SK-N-SH (cell line): Measurements from ENCODE around the gene GYS1. TPM values are rescaled to one million over a fixed set of nuclear protein-coding genes. Genes with fewer than 3 reads are reported as not detected.
"Not testable (repeated sequence)": the region's sequence is repeated elsewhere in the genome, so short reads cannot be mapped to it uniquely, and the experiment has no call there.

Source experiments
- CTCF ChIA-PET: fragments of 300-600, 350-600 bp; formaldehyde crosslinking; extraction: SDS; loops from one replicate; lab custom pipeline; 2021; lab: Yijun Ruan, JAX
- POLR2A ChIA-PET: fragments of 350-600 bp; sonication (Branson Sonifier 250); formaldehyde crosslinking; extraction: SDS; loops from one replicate; lab custom pipeline; 2020; ENCODE audit warnings: antibody characterized with exemption, inconsistent platforms; lab: Yijun Ruan, JAX
- DNase-seq: peaks from one replicate; pipeline ENCODE4 v3.0.0; 2012
- H2AFZ ChIP-seq: fragments of 200-600 bp; sonication (generic); 2 replicates; pipeline ENCODE4 v1.8.1; 2016; ENCODE audit warnings: antibody characterized with exemption, mild to moderate bottlenecking, low read depth
- H3F3A ChIP-seq: fragments of 200-600 bp; sonication (generic); replicated peaks from 2 replicates; pipeline ENCODE3; 2016; ENCODE audit warnings: antibody characterized with exemption, mild to moderate bottlenecking; ENCODE audit not compliant: insufficient read depth
- H3K27ac ChIP-seq, 2 experiments: fragments of 200-500 bp in 1 of 2; fragments of 200-600 bp in 1 of 2; sonication (Bioruptor generic) in 1 of 2; sonication (generic), shearing (Covaris generic) in 1 of 2; 2 replicates each; pipeline versions ENCODE4 v1.5.1 to v1.6.1; 2014 to 2016; ENCODE audit warnings: low read depth in 2 of 2, inconsistent platforms in 1 of 2, low read length in 1 of 2, mild to moderate bottlenecking in 1 of 2, mixed read lengths in 1 of 2
- H3K27me3 ChIP-seq: fragments of 200-600 bp; sonication (generic), shearing (Covaris generic); 2 replicates; pipeline ENCODE4 v1.6.1; 2016; ENCODE audit warnings: mixed run types; ENCODE audit not compliant: insufficient read depth
- H3K36me3 ChIP-seq, 2 experiments: fragments of 200-500 bp in 1 of 2; fragments of 200-600 bp in 1 of 2; sonication (Bioruptor generic) in 1 of 2; sonication (generic) in 1 of 2; replicated peaks in 1 of 2; 2 replicates each; pipeline versions ENCODE3 to v1.5.1; 2014 to 2016; ENCODE audit warnings: low read length in 1 of 2, mild to moderate bottlenecking in 1 of 2; ENCODE audit not compliant: insufficient read depth in 2 of 2, control insufficient read depth in 1 of 2
- H3K4me1 ChIP-seq, 2 experiments: fragments of 200-500 bp in 1 of 2; fragments of 200-600 bp in 1 of 2; sonication (Bioruptor generic) in 1 of 2; sonication (generic), shearing (Covaris generic) in 1 of 2; 2 replicates each; pipeline versions ENCODE4 v1.5.1 to v1.6.1; 2014 to 2016; ENCODE audit warnings: low read depth in 1 of 2, low read length in 1 of 2, mixed run types in 1 of 2; ENCODE audit not compliant: insufficient read depth in 2 of 2, control insufficient read depth in 1 of 2
- H3K4me2 ChIP-seq: fragments of 200-600 bp; sonication (generic), shearing (Covaris generic); 2 replicates; pipeline ENCODE4 v1.6.1; 2017; ENCODE audit warnings: mixed run types
- H3K4me3 ChIP-seq, 2 experiments: fragments of 200-500 bp in 1 of 2; fragments of 200-600 bp in 1 of 2; sonication (Bioruptor generic) in 1 of 2; sonication (generic), shearing (Covaris generic) in 1 of 2; 2 replicates each; pipeline versions ENCODE4 v1.5.1 to v1.8.1; 2014 to 2016; ENCODE audit warnings: low read depth in 2 of 2, inconsistent platforms in 1 of 2, low read length in 1 of 2, mild to moderate bottlenecking in 1 of 2, mixed read lengths in 1 of 2, moderate library complexity in 1 of 2
- H3K79me2 ChIP-seq: fragments of 200-600 bp; sonication (generic); 2 replicates; pipeline ENCODE4 v1.8.1; 2017; ENCODE audit warnings: mild to moderate bottlenecking; ENCODE audit not compliant: insufficient read depth
- H3K9ac ChIP-seq: fragments of 200-600 bp; sonication (generic); 2 replicates; pipeline ENCODE4 v1.6.1; 2017; ENCODE audit warnings: mixed run types
- H3K9me2 ChIP-seq: fragments of 200-600 bp; sonication (generic); 2 replicates; pipeline ENCODE4 v1.6.1; 2017; ENCODE audit warnings: mixed run types
- H3K9me3 ChIP-seq: fragments of 200-600 bp; sonication (generic); 2 replicates; pipeline ENCODE4 v1.6.1; 2017; ENCODE audit warnings: mixed run types, mild to moderate bottlenecking, moderate library complexity
- H4K20me1 ChIP-seq: fragments of 200-600 bp; sonication (generic); 2 replicates; pipeline ENCODE4 v1.6.1; 2017; ENCODE audit warnings: mild to moderate bottlenecking, mixed run types; ENCODE audit not compliant: insufficient read depth
- CHD2 ChIP-seq: fragments of 150-350 bp; IDR thresholded peaks from 2 replicates; pipeline ENCODE4 v1.6.1; 2018; ENCODE audit warnings: low read length; ENCODE audit not compliant: partially characterized antibody
- ELF1 ChIP-seq: IDR thresholded peaks from 2 replicates; pipeline ENCODE4 v1.4.0; 2012
- FOSL2 ChIP-seq: IDR thresholded peaks from 2 replicates; pipeline ENCODE4 v1.4.0; 2012; ENCODE audit warnings: low read depth, mild to moderate bottlenecking, moderate library complexity, borderline replicate concordance
- GATA2 ChIP-seq: sonication (generic); formaldehyde crosslinking; IDR thresholded peaks from 2 replicates; pipeline ENCODE4 v1.5.0; 2020; ENCODE audit warnings: mild to moderate bottlenecking, missing genetic modification reagents
- JUND ChIP-seq: IDR thresholded peaks from 2 replicates; pipeline ENCODE4 v1.4.0; 2012
- MEF2A ChIP-seq: IDR thresholded peaks from 2 replicates; pipeline ENCODE4 v1.4.0; 2012; ENCODE audit warnings: low read depth, borderline replicate concordance
- MXI1 ChIP-seq: IDR thresholded peaks from 2 replicates; pipeline ENCODE4 v1.6.1; 2012; ENCODE audit warnings: mild to moderate bottlenecking, low read depth, low read length, improper control_type of control experiment
- NFIC ChIP-seq: IDR thresholded peaks from 2 replicates; pipeline ENCODE4 v1.4.0; 2012; ENCODE audit warnings: borderline replicate concordance
- NRF1 ChIP-seq: IDR thresholded peaks from 2 replicates; pipeline ENCODE4 v1.6.1; 2012; ENCODE audit warnings: low read depth, mild to moderate bottlenecking, low read length
- RCOR1 ChIP-seq: fragments of 150-350 bp; IDR thresholded peaks from 2 replicates; pipeline ENCODE4 v1.6.1; 2017; ENCODE audit warnings: antibody characterized with exemption, low read length
- RFX5 ChIP-seq: IDR thresholded peaks from 2 replicates; pipeline ENCODE4 v1.6.1; 2012; ENCODE audit warnings: mild to moderate bottlenecking, improper control_type of control experiment, low read length
- RXRA ChIP-seq: IDR thresholded peaks from 2 replicates; pipeline ENCODE4 v1.4.0; 2012; ENCODE audit warnings: low read depth, mild to moderate bottlenecking, borderline replicate concordance
- SIN3A ChIP-seq: IDR thresholded peaks from 2 replicates; pipeline ENCODE4 v1.6.1; 2012; ENCODE audit warnings: low read depth, mild to moderate bottlenecking, low read length, moderate library complexity, borderline replicate concordance
- SMC3 ChIP-seq: IDR thresholded peaks from 2 replicates; pipeline ENCODE4 v1.6.1; 2012; ENCODE audit warnings: low read depth, low read length, improper control_type of control experiment
- TCF12 ChIP-seq: IDR thresholded peaks from 2 replicates; pipeline ENCODE4 v1.4.0; 2012
- TEAD4 ChIP-seq: IDR thresholded peaks from 2 replicates; pipeline ENCODE4 v1.4.0; 2012; ENCODE audit warnings: mild to moderate bottlenecking, borderline replicate concordance; ENCODE audit not compliant: insufficient read depth
- YY1 ChIP-seq: IDR thresholded peaks from 2 replicates; pipeline ENCODE4 v1.4.0; 2012; ENCODE audit warnings: low read depth, mild to moderate bottlenecking
- WGBS: methylation state at CpG from one replicate; pipeline ENCODE4 v1.1.6; 2017; ENCODE audit warnings: low lambda C conversion rate; 5-methylcytosine and 5-hydroxymethylcytosine counted together
- polyA plus RNA-seq, 3 experiments: library from polyadenylated mRNA; depleted of rRNA; stranded (reverse); fragments of >200 nt; gene quantifications; 2 replicates each; pipeline ENCODE4 v1.2.3, GENCODE V29; 2012
- TF ChIP-seq, protein P1 (sequence below): IDR thresholded peaks from 2 replicates; pipeline ENCODE4 v1.4.0; 2012; ENCODE audit warnings: low read depth
- TF ChIP-seq, protein P2 (sequence below): IDR thresholded peaks from 2 replicates; pipeline ENCODE4; 2012
- TF ChIP-seq, protein P3 (sequence below): IDR thresholded peaks from 2 replicates; pipeline ENCODE4 v1.4.0; 2012; ENCODE audit warnings: low read depth, borderline replicate concordance

GYS1 gene
- polyA plus RNA-seq, 1 of the 3 experiments (the other 2 are of a cell fraction): 25.3 TPM

DNA sequence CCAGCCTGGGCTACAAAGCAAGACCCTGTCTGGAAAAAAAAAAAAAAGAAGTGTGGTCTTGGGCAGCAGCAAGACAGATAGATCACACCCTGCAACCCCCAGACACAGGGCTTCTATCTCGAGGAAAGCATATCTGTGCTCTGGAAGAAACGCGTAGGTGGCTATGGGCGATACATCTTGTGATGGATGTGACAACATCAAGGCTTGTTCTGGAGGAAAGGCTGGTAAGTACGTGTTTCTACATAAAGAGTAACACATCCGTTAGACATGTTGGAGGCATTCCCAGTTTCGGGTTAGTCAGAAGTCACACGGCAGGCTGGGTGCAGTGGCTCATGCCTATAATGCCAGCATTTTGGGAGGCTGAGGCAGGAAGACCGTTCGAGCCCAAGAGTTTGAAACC is 66.2 kb downstream of the GYS1 start:
- Histone ChIP-seq H3K9me3 (no peaks in the 10 kb centered on the region), H3K9me2 (no peaks in the 10 kb centered on the region), H3K4me3 (no peak overlapping the region), H3K4me1 (0 out of 4 replicates have a peak, but pooled peaks cover 0 to 4% of the 10 kb centered on the region in 2 experiments), H3K4me2 (peak overlapping the region; percentile 26; the same call in 1 of the 2 replicates), H3K27ac (peak overlapping the region in 1 of 2 experiments; percentile 71; a peak in 2 of 4 replicates), H3K36me3 (no peaks in the 10 kb centered on the region), H3F3A (peaks cover 15% of the 10 kb centered on the region), H4K20me1 (no peaks in the 10 kb centered on the region), H2AFZ (peak overlapping the region; percentile 54; the same call in 1 of the 2 replicates), H3K79me2 (no peaks in the 10 kb centered on the region), H3K27me3 (no peaks in the 10 kb centered on the region), H3K9ac (peak overlapping the region; percentile 5; the same call in 1 of the 2 replicates)
- ChIA-PET POLR2A (no interaction called here), CTCF (no interaction called here)
- DNase-seq: no peak
- TF ChIP-seq, protein P1, sequence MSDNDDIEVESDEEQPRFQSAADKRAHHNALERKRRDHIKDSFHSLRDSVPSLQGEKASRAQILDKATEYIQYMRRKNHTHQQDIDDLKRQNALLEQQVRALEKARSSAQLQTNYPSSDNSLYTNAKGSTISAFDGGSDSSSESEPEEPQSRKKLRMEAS: peak; percentile 49; the same call in 1 of the 2 replicates
- TF ChIP-seq FOSL2 (peak; percentile 44; the same call in 1 of the 2 replicates), NFIC (peak; percentile 51; the same call in 1 of the 2 replicates), RCOR1 (no peak), TCF12 (peak; percentile 20; the same call in 1 of the 2 replicates), RXRA (no peak)
- TF ChIP-seq, protein P2, sequence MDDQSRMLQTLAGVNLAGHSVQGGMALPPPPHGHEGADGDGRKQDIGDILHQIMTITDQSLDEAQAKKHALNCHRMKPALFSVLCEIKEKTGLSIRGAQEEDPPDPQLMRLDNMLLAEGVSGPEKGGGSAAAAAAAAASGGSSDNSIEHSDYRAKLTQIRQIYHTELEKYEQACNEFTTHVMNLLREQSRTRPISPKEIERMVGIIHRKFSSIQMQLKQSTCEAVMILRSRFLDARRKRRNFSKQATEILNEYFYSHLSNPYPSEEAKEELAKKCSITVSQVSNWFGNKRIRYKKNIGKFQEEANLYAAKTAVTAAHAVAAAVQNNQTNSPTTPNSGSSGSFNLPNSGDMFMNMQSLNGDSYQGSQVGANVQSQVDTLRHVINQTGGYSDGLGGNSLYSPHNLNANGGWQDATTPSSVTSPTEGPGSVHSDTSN: peak; percentile 80
- WGBS: 8% methylated on average over 9 of the region's 10 CpGs

DNA sequence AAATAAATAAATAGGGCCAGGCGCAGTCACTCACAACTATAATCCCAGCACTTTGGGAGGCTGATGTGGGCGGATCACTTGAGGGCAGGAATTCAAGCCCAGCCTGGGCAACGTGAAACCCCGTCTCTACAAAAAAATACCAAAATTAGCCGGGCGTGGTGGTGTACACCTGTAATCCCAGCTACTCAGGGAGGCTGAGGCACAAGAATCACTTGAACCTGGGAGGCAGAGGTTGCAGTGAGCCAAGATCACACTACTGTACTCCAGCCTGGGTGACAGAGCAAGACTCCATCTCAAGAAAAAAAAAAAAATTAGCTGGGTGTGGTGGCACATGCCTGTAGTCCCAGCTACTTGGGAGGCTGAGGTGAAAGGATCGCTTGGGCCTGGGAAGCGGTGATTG is 67.2 kb downstream of the GYS1 start:
- H4K20me1 ChIP-seq, H3K4me2 ChIP-seq, H3K36me3 ChIP-seq, H3K9me3 ChIP-seq, H3K4me3 ChIP-seq, DNase-seq, H2AFZ ChIP-seq, H3K9ac ChIP-seq, H3K4me1 ChIP-seq, H3K79me2 ChIP-seq, H3K9me2 ChIP-seq, POLR2A ChIA-PET, H3K27me3 ChIP-seq: not testable (repeated sequence)
- CTCF ChIA-PET: interaction anchor here (0.8 kb wide), 1 partner anchor 44 kb away, joined by 3 read pairs; no protein-coding TSS in a partner anchor
- Histone ChIP-seq H3F3A (peaks cover 15% of the 10 kb centered on the region), H3K27ac (peak overlapping the region in 1 of 2 experiments; percentile 71; a peak in 1 of 4 replicates)
- WGBS: 86% methylated on average over 8 of the region's 8 CpGs

DNA sequence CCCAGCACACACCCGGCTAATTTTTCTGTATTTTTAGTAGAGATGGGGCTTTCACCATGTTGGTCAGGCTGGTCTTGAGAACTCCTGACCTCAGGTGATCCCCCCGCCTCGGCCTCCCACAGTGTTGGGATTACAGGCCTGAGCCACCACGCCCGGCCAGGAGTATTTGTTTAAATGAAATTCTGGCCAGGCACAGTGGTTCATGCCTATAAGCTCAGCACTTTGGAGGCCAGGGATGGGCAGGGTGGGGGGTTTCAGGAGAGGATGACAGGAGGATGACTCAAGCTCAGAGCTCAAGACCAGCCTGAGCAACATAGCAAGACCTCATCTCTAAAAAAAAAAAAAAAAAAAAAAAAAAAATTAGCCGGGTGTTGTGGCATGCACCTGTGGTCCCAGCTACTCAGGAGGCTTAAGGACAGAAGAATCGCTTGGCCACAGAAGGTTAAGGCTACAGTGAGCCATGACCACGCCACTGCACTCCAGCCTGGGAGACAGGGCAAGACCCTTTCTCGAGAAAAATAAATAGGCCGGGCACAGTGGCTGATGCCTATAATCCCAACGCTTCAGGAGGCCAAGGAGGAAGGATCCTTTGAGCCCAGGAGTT is 67.8 kb downstream of the GYS1 start:
- Histone ChIP-seq H3K27ac (peak overlapping the region in 1 of 2 experiments; percentile 72; a peak in 2 of 4 replicates), H3K9ac (peak overlapping the region; percentile 28; the same call in 1 of the 2 replicates), H3F3A (peaks cover 15% of the 10 kb centered on the region), H3K36me3 (peaks cover 0 to 3% of the 10 kb centered on the region in 2 experiments), H2AFZ (no peak overlapping the region), H3K79me2 (no peaks in the 10 kb centered on the region), H3K9me3 (no peaks in the 10 kb centered on the region), H3K4me3 (no peak overlapping the region), H3K27me3 (no peaks in the 10 kb centered on the region), H3K4me1 (0 out of 4 replicates have a peak, but pooled peaks cover 0 to 4% of the 10 kb centered on the region in 2 experiments), H3K4me2 (peak overlapping the region; percentile 59), H4K20me1 (no peaks in the 10 kb centered on the region), H3K9me2 (no peaks in the 10 kb centered on the region)
- POLR2A ChIA-PET: interaction anchor here (0.5 kb wide), 1 partner anchor 11 kb away, joined by 3 read pairs; no protein-coding TSS in a partner anchor
- DNase-seq: no peak
- CTCF ChIA-PET: interaction anchor here (0.8 to 1.2 kb wide), 2 partner anchors 45 to 138 kb away, joined by 3 read pairs; no protein-coding TSS in a partner anchor
- 41% methylated on average over 11 of the region's 11 CpGs for WGBS
- TF ChIP-seq CHD2 (no peak), ELF1 (no peak), NRF1 (no peak), RFX5 (no peak), GATA2 (CRISPR knock-in tag) (no peak), SMC3 (no peak), FOSL2 (peak; percentile 59), MEF2A (no peak), MXI1 (no peak), YY1 (no peak), RXRA (no peak), SIN3A (peak; percentile 26; the same call in 1 of the 2 replicates), RCOR1 (no peak), JUND (peak; percentile 43), TEAD4 (no peak)
- TF ChIP-seq, protein P3, sequence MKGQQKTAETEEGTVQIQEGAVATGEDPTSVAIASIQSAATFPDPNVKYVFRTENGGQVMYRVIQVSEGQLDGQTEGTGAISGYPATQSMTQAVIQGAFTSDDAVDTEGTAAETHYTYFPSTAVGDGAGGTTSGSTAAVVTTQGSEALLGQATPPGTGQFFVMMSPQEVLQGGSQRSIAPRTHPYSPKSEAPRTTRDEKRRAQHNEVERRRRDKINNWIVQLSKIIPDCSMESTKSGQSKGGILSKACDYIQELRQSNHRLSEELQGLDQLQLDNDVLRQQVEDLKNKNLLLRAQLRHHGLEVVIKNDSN: no peak
- TF ChIP-seq, protein P1: no peak
